Right renal cortex interstitium (tissue), 3 donors: Measurements from ENCODE around the gene ZBTB24. TPM values are rescaled to one million over a fixed set of nuclear protein-coding genes. Genes with fewer than 3 reads are reported as not detected.

Experiments
- DNase-seq, 3 donors: peaks; one replicate each; pipeline ENCODE4 v3.0.0-alpha.2; 2013; ENCODE audit warnings: low read depth in 3 of 3, low spot score in 2 of 3
- polyA plus RNA-seq, 3 donors: library from polyadenylated mRNA; unstranded; fragments of 120-200 nt; gene quantifications; one replicate each; pipeline ENCODE4 v1.2.1, GENCODE V29; 2013; ENCODE audit not compliant: insufficient read length in 3 of 3

The ZBTB24 gene
- polyA plus RNA-seq, 3 donors: 14.7 to 15.3 (median 15.2) TPM

- no peak for DNase-seq
Observed at GRCh38 chr6:109453594-109454495, 29.2 kb downstream of the ZBTB24 start.

GRCh38 chr6:109453156-109453555, 29.9 kb downstream of the ZBTB24 start:
- no peak for DNase-seq

GRCh38 chr6:109452181-109452580, 30.8 kb downstream of the ZBTB24 start:
- DNase-seq: no peak

GRCh38 chr6:109451376-109451775, 31.6 kb downstream of the ZBTB24 start:
- no peak for DNase-seq

GRCh38 chr6:109450801-109451200, 32.2 kb downstream of the ZBTB24 start:
- no peak for DNase-seq

GRCh38 chr6:109449795-109450673, 33.0 kb downstream of the ZBTB24 start:
- no peak for DNase-seq

- DNase-seq: no peak
Observed at GRCh38 chr6:109449064-109449794, 33.8 kb downstream of the ZBTB24 start.

GRCh38 chr6:109448615-109449014, 34.4 kb downstream of the ZBTB24 start:
- DNase-seq: no peak

GRCh38 chr6:109447878-109448555, 35.0 kb downstream of the ZBTB24 start:
- no peak for DNase-seq

GRCh38 chr6:109447087-109447486, 35.9 kb downstream of the ZBTB24 start:
- no peak for DNase-seq

GRCh38 chr6:109446541-109446940, 36.5 kb downstream of the ZBTB24 start:
- DNase-seq: no peak

GRCh38 chr6:109446072-109446471, 36.9 kb downstream of the ZBTB24 start:
- DNase-seq: no peak

- DNase-seq: no peak
Observed at GRCh38 chr6:109445382-109445781, 37.6 kb downstream of the ZBTB24 start.

GRCh38 chr6:109443425-109443950, 39.5 kb downstream of the ZBTB24 start:
- DNase-seq: no peak

GRCh38 chr6:109442393-109442924, 40.6 kb downstream of the ZBTB24 start:
- no peak for DNase-seq

- no peak for DNase-seq
Observed at GRCh38 chr6:109441069-109441816, 41.8 kb downstream of the ZBTB24 start.

GRCh38 chr6:109440331-109441068, 42.5 kb downstream of the ZBTB24 start, which contains the start of the genes PPIL6 and SMPD2:
Gene PPIL6 (minus strand): TSS chr6:109440628. CDS start chr6:109440590, 38 bp downstream.
Gene SMPD2 (plus strand): TSS chr6:109440724. CDS start chr6:109441122, 398 bp downstream.
- DNase-seq: peak; percentile 79 to 89 (median 88)

GRCh38 chr6:109436041-109436440, 47.0 kb downstream of the ZBTB24 start:
- DNase-seq: no peak
